NCI-H2227 treated with DMSO at 0.1 percent for 48 hours (cell line): ENCODE results near the gene CKS1B.
A peak's percentile ranks its signal among the peaks of the same experiment; 100 is the strongest.
"Not testable (repeated sequence)": the region's sequence is repeated elsewhere in the genome, so short reads cannot be mapped to it uniquely, and the experiment has no call there.

Source experiments
- DNase-seq: peaks from one replicate; lab custom pipeline; 2025; lab: John Stamatoyannopoulos, UW

Gene CKS1B

DNA sequence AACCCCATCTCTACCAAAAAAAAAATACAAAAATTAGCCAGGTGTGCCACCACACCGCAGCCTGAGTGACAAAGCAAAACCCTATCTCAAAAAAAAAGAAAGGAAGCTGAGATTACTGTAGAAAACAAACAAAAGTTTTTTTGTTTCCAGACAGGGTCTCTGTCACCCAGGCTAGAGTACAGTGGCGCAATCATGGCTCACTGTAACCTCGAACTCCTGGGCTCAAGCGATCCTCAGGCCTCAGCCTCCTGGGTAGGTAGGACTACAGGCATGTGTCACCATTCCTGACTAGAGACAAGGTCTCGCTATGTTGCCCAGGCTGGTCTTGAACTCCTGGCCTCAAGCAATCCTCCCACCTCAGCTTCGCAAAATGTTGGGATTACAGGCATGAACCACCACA is 10.1 kb upstream of the CKS1B start:
- no peak for DNase-seq

DNA sequence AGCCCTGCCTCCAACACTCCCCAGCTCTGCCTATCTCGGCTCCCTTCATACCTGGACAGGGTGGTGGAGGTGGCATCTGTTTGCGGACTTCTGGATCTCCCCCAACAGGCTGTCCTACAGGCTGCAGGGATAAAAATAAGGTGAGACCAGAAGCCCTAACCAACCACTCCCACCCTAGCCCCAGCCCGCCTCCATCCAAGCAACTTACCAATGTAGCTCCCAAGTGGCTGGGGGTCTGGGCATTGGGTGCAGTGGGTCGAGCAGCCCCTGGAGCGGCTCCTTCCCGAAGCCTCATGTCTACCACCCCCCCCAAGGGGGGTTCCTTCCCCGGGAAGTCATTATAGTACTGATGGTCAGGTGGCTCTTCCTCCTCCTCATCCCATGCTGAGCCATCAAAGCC is 8.4 kb upstream of the CKS1B start:
- no peak for DNase-seq

DNA sequence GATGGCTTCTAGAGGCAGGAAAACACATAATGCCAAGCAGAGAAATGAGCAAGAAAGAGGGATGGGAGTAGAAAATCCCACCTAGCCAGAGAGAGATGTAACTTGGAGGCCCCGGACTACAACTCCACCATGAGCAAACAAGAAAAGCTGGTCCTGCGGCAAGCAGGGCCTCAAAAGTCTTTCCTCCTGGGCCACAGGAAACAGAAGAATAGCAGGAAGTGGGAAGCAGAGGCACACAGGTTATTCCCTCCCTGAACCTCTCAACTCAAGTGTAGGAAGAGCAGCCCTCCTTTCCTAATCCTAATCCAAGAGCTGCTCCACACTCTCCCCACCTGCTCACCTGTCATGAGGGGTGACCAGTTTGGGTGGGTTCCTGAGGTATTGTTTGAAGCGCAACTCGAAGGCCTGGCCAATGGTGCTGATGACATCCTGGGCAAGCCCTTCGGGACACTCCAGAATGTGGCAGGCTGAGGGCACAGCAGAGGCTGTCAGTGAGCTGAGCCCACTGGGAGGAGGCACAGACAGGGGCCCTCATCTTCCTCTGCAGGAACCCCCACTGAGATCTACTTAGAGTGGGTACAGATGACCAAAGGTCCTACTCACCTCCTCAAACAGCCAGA is 7.0 kb upstream of the CKS1B start:
- no peak for DNase-seq

DNA sequence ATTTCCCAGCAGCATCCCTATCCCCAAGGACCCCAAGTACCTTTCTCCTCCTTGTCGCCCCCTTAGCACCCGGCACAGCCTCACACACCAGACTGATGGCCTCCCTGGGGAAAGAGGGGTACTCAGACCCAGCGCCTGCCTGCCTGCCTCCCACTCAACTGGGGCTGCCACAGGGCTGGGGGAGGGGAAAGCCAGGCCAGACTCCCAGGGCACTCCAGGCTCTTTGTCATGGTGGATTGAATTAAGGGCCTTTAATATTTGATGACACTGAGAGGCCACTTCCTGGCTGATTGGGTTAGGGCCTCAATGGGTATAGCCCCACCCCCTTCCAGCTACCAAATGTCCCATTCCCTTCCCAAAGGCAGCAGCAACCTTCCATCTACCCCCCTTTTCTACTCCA is 5.8 kb upstream of the CKS1B start:
- DNase-seq = no peak

DNA sequence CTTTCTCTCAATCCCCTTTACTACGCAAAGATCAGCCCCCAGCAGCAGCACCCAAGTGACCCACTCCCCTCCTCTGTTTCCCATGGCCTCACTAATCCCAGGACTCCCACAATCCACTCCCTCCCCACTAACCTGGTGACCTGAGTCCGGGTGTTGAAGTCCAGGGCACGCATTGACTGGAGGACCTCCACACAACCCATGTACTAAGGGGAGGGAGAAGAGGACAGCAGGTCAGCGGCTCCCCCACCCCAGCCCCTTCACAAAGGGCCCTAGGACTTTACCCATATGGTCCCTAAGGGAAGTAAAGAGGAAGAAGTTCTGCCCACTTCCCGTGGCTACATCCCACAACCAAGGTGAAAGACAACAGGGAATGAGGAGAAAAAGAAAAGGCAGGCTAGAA is 5.2 kb upstream of the CKS1B start:
- DNase-seq = no peak

DNA sequence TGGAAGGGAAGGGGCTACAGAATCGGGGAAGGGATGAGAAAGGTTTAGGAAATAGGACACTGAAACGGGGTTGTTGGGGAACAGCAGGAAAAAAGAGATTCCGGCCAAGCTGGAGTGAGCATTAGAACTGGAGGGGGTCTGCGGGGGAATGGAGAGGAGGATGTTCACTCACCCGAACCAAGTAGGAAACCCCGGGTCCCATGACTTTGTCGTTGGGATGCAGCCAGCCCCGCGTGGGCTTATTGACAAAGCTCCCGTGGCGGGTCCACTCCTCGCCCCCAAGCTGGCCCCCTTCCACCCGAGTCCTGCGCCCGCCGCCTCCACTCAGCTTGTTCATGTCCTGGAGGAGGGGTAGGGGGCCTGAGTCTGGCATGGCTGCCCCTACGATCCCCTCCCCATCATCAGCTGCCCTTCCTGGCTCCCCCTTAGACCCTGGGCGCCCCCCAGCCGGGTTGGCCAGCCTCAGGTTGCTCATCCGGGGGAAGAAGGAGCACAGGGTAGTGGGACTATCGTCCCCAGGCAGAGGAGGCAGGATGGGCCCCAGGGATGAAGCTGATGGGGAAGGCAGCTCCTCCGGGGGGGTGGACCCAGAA is 4.5 kb upstream of the CKS1B start:
- DNase-seq = no peak

DNA sequence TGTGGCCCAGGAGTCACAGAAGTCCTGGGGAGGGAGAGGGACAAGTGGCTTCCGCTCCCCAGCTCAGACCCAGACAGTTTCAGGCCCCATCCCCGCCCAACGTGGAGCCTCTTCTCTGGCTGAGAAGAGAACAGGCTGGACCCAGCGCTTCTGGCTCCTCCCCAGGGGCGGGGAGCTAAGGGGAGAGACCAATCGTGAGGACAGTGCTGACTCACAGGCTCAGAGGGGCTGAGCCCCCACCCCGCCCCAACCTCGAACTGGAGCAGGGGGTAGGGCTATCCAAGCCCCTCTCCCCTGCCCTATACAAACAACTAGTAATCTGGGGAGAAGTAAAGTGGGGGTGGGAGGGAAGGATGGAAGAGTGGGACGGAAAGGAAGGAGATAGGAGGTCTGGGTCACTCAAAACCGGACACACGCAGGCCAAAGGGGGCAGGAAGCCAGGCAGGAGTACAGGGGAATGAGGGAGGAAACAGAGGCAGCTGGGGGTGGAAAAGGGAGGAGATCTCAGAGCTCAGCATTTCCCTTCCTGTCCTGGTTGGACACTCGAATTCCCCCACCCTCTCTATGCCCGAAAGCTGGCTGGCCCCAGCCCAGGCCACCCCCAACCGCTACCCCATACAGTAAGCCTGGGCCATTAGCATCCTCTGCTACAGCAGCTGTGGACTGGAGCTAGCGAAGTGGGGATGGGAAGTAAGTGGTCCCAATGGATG is 3.7 kb upstream of the CKS1B start, which contains the start of gene SHC1:
TSS of gene SHC1 (minus strand) at position 117 of the 710 bp plus-strand sequence. CDS start 221 bp downstream, outside the sequence.
- DNase-seq = peak; percentile 85

DNA sequence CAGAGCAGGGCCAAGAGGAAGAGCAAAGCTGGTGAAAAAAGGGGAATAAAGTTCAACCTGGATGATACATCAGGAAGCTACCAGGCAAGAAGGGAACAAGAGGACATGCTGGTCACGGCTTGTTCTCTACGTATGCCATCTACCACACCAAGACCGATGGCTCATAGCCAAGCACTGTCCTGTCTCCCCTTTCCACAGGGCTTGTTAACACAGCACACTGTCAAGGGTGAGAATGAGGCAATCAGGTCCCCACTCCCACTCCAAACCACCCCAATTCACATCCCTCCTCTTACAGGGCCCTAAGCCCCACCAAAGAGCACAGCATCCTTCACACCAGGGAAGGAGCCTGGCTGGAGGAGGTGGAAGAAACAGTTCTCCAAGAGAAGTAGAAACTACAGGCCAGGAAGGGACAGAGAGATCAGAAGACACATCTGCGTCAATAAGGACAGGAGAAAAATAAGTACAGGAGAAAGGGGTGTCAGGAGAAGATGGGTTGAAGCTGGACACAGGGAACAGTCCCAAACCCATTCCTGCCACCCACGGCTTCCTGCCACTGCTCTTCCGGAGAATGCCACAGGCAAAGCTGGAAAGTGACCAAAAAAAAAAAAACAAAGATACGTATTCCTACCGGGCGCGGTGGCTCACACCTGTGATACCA is 3.0 kb upstream of the CKS1B start:
- no peak for DNase-seq

DNA sequence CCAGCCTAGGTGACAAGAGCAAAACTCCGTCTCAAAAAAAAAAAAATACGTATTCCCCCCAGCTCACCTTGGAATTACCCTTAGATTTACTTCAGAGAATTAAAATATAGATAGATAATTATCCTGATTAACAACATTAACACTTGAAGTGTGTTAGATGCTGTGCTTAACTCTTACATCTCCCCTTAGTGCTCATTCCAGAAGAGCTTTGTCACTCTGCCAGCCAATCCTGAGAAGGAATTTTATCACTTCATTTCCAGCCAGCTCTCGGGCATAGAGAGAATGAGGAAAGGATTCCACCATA is 2.3 kb upstream of the CKS1B start:
- no peak for DNase-seq

DNA sequence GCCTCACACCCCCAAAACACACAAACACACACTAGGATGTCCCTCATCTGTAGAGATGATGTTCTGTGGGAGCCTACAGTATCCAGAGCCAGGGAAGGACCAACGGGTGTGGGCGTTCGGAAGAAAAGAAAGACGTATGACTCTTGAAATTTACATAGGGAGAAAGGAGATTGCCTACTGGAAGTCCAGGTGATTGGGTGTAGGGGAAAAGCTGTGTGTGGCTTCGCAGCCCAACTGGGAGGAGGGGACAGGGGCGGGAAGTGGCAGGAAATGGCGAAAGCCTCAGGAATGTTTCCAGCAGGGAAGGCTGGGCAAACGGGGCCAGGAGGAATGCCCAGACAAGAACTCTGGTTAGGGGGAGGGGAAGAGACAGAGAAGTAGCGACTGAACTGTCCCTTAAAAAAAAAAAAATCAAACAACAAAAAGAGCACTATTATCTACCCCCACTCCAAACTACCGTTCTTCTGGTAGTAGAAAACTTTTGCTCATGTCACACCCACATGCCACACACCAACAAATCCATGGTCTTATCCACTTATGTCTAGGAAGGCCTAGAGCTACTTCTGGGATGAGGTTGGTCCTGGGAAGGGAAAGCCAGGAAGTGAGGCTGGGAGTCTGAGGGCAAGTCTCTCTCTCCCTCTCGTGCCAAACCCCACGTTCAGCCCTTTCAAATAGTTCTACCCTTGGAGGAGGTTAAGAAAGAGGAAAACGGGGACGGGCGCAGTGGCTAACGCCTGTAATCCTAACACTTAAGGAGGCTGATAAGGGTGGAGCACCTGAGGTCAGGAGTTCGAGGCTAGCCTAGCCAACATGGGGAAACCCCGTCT is 1.8 kb upstream of the CKS1B start:
- DNase-seq = peak; percentile 38

DNA sequence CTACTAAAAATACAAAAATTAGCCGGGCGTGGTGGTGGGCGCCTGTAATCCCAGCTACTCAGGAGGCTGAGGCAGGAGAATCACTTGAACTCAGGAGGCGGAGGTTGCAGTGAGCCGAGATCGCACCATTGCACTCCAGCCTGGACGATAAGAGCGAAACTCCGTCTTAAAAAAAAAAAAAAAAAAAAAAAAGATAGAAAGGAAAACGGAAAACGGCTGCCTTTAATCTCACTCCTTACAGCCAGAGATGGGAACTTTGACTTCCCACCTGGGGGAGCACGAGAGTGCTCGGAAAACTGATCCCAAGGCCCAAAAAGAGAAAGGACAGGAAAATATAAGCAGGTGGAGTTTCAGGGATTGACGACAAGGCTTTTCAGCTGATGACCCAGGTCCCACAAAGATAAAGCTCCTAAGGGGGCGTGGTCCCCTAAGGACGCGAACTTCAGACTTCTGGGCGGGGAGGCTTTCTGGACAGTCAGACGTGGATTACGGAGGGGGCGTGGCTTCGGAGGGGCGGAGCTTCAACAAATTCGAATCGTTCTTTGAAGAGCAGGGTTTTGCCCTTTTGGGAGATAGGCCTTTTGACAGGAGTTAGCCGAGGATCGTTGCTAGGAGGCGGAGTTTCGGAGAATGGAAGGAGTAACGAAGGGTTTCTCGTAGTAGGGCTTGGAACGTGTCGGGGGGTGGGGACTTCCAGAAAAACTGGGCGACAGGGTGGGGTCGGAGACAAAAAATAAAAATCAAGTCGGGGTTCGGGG is 958 bp upstream of the CKS1B start:
- peak; percentile 92 for DNase-seq

DNA sequence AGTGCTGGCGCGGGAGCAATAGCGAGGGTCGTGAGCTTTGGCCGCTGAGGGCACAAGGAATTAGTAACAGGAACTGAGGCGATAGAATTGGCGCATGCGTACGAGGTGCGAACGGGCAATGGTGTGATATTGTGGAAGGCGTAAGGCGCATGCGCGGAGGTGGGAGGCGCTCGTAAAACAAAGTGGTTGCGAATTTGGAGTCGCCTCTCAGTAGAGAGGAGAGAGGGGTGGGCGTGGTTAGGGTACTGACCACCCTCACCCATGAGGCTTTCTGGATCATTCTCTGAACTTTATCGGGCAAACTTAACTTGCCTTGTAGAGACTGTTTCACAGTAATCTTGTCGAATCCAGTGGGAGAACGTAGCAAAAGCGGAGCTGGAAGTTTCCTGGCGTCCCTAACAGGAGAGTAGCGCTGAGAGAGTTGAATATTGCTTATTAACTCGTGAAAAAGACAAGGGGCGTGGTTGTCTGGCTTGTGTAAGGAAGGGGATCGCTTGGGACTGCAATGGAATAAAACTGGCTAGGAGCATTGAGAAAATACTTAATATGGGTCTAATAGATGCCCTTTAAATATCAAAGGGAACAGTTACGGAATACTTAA is 427 bp downstream of the CKS1B start:
- peak; percentile 99 for DNase-seq

DNA sequence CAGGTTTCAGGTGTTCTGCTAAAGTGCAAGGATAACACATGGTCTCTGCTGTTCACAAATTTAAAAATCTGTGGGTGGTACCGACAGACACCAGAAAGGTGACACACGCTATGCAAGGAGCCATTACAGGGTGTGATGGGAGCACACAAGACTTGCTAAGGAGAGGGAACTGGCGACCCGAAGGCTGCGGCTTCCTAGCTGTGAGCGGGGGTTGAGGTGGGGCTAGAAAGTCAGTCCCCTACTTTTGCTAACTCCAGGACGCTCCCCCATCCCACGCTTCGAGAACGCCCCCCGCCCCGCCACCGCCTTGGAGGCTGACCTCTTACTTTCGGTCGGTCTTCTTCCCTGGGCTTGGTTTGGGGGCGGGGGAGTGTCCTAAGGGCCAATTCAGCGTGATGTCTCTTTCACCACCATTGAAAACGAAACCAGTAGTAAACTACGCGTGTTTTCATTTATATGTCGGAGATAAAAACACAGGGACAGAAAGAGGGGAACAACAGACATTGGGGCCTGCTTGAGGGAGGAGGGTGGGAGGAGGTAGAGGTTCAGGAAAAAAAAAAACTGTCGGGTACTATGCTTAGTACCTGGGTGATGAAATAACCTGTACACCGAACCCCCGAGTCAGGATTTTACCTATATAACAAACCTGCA is 1.1 kb downstream of the CKS1B start:
- peak; percentile 23 for DNase-seq

DNA sequence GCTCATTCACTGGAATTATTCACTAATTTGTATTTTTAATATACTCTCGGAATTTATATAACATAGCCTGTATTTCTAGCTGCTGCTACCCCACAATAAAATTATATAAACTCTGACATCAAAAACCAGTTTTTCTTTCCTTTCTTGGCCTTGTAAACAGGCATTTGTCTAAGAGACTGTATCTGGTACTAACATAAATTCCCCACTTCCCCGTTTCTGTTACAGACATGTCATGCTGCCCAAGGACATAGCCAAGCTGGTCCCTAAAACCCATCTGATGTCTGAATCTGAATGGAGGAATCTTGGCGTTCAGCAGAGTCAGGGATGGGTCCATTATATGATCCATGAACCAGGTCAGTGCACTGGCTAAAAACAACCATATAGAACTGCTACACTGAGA is 3.3 kb downstream of the CKS1B start:
- not testable (repeated sequence) for DNase-seq

DNA sequence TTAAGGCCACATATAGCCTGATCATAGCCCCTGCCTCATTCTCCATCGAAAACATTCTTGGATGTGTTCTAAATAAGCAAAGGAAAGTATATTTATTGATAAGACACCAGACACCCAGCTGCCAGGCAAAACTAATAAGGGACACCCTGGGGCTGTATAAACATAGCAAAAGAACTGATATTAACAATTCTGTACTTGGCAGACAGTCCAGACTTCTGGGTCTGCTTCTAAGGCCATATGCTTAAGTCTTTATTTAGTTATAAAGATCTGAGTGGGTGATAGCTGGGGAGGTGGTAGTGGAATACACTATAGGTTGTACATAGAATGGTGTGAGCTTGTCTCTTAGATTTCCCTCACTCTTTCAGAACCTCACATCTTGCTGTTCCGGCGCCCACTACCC is 3.9 kb downstream of the CKS1B start:
- no peak for DNase-seq

DNA sequence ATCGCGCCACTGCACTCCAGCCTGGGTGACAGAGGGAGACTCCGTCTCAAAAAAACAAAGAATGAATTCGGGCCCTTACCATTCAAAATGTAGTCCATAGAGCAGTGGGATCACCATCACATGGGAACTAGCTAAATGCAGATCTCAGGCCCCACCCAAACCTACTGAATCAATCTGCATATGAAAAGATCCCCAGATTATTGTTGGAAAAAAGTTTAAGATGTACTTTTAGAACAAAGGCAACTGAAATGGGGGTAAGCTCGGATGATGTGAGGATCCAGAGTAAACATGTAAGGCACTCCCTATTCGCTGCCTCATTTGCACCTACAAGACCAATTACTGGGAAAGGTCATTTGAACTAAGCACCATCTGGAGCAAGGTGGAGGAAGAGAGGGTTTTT is 7.9 kb downstream of the CKS1B start:
- DNase-seq = no peak

DNA sequence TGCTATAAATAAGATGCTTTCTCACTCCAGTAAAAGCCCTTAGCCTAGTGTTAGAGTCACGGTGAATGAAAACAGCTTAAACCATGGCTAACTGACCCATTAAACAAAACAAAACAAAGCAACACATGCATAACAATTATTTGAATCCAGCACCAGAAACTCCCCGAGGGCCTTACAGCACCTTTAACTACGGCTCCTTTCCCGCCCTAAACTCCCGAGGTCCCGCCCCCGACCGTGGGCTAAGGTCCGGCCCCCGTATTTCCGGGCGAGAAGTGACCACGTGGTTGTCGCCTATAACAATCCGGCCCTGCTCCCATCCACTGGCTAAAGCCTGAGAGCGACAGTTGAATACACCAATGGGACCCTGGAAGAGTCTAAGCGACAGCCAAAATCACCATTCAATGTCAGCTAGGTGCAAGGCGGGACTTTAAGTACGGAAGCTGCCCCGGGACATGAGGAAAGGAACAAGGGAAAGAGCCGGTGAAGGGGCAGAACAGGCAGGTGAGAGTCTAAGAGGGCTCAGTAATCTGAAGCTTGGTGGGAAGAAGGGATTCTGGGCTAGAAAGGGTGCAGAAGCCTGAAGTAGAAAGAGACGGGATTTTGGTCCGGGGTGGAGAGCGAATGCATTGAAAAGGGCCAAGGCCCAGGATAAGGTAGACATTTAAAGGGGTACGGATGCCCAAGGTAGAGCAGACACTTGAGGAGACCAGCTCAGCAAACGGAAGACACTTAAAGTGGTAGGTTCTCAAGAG is 8.6 kb downstream of the CKS1B start, which contains the start of gene FLAD1:
TSS of gene FLAD1 (plus strand) at position 448 of the 752 bp plus-strand sequence. CDS start 351 bp downstream, outside the sequence.
- DNase-seq = peak; percentile 99

DNA sequence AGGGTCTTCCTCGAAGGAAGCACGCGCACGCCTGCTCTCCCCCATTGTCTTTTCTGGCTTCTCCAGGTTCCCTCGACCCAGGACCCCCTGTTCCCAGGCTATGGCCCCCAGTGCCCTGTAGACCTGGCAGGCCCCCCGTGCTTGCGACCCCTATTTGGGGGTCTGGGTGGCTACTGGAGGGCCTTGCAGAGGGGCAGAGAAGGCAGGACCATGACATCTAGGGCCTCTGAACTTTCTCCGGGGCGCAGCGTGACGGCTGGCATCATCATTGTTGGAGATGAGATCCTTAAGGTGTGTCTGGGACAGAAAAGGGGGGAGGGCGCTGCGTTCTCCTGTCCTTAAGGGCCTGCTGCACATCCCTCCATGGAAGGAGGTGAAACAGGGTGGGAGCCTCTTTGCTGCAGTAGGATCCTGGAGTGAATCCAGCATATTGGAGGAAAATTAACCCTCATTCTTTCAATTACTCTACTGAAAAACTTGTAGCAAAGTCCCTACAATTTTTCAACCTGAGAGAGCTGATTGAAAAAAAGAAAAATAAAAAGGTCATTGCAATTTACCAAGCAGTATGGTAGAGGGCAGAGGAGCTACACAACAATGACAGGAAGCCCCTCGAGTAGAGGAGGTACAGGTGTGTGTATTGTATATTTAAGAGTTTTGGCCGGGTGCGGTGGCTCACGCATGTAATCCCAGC is 9.4 kb downstream of the CKS1B start:
- no peak for DNase-seq

DNA sequence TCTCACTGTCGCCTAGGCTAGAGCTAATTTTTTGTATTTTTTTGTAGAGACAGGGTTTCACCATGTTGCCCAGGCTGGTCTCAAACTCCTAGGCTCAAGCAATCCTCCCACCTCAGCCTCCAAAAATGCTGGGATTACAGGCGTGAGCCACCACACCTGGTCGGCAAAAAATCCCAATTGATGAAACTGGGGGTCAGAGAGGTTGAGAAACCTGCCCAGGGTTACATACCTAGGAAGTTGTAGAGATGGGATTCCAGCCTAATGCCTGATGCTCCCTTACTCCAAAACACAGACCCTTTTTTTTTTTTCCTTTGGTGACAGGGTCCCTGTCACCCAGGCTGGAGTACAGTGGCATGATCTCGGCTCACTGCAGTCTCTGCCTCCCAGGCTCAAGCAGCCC is 12.3 kb downstream of the CKS1B start:
- not testable (repeated sequence) for DNase-seq
